Thyroid gland (tissue), 4 donors: ENCODE data around the gene AGBL4.

Experiments
- POLR2A ChIP-seq, 2 donors: fragments of 450-650 bp; IDR thresholded peaks; one replicate each; pipeline ENCODE4 v1.6.1; 2017; ENCODE audit warnings: antibody characterized with exemption in 2 of 2, mild to moderate bottlenecking in 2 of 2, moderate library complexity in 1 of 2
- TF ChIP-seq, protein P1 (sequence below), 6 experiments: fragments of 200-600 bp in 3 of 6; fragments of 450-650 bp in 3 of 6; sonication (generic) in 3 of 6; IDR thresholded peaks; one replicate each; pipeline ENCODE4 v1.5.1; 2016 to 2019; ENCODE audit warnings: antibody characterized with exemption in 6 of 6, mild to moderate bottlenecking in 2 of 6, inconsistent platforms in 1 of 6, moderate library complexity in 1 of 6

DNA sequence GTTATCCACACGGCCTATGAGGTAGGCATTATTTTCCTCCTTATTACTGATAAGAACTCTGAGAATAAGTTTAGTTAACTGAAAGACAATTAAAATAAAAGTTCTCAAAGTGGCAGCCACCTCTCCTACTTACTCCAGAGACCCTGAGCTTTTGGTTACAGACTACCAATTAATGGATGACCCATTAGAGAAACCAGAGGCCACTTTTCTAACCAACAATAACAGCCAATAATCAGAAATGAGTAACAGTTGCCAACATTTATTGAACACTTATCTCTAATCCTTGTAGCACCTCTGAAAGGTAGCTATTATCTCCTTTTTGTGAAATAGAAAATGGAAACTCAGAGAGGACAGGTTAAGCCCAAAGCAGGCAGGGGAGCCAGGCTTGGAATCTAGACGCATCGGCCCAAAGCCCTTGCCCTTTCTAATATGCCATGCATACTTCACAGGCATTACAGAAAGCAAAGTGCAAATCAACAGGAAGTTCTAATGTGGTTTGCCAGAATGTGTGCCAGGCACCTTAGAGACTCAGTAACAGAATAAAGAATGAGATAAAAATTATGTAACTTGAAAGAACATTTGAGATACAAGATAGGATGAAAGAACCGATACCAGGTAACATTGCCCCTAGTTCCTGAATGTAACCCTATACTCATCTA, 1297.1 kb downstream of the AGBL4 start:
- TF ChIP-seq, protein P1, sequence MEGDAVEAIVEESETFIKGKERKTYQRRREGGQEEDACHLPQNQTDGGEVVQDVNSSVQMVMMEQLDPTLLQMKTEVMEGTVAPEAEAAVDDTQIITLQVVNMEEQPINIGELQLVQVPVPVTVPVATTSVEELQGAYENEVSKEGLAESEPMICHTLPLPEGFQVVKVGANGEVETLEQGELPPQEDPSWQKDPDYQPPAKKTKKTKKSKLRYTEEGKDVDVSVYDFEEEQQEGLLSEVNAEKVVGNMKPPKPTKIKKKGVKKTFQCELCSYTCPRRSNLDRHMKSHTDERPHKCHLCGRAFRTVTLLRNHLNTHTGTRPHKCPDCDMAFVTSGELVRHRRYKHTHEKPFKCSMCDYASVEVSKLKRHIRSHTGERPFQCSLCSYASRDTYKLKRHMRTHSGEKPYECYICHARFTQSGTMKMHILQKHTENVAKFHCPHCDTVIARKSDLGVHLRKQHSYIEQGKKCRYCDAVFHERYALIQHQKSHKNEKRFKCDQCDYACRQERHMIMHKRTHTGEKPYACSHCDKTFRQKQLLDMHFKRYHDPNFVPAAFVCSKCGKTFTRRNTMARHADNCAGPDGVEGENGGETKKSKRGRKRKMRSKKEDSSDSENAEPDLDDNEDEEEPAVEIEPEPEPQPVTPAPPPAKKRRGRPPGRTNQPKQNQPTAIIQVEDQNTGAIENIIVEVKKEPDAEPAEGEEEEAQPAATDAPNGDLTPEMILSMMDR (IDR thresholded peaks at IDR 0.05): no peak
- no peak for TF ChIP-seq POLR2A (IDR thresholded peaks at IDR 0.05)
